ENCODE measurements around the gene MALL. TPM values are rescaled to one million over a fixed set of nuclear protein-coding genes. Genes with fewer than 3 reads are reported as not detected.
A peak's percentile ranks its signal among the peaks of the same experiment; 100 is the strongest.
"Not testable (repeated sequence)": the region's sequence is repeated elsewhere in the genome, so short reads cannot be mapped to it uniquely, and the experiment has no call there.

MALL gene
- total RNA-seq, 1 donor from 2014 or later = 19.2 TPM

DNA sequence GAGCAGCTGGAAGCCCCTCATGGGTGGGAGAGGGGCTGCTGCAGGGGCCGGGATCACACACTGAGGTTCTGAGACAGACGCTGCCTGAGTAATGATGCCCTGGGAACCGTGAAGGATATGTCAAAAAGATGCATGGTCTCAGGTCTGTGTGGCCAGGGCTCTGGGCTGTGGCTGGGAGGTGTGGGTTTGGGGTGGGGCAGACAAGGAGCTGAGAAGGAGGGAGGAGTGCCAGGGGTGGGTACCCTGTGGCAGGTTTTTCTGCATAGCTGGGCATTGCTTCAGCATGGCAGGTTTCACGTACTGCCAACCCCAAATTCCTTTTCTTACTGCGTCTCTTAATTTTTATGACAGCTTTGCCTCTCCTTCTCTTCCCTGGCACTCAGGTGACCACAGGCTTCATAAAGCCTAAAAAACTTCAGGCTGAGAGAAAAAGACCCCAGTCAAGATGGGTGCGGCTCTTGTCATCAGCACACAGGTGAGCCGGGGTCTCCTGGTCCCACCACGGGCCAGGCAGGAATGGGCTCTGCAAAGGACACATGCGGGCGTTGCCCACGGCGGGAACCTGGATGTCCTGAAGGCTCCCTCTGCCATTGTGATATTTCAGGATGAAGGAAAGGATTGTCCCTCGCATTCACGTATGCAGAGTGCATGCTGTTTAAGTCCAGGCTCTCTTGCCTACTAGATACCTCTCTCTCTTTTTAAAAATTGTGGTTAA lies 18.0 kb downstream of the MALL start:
- DNase-seq = no peak

DNA sequence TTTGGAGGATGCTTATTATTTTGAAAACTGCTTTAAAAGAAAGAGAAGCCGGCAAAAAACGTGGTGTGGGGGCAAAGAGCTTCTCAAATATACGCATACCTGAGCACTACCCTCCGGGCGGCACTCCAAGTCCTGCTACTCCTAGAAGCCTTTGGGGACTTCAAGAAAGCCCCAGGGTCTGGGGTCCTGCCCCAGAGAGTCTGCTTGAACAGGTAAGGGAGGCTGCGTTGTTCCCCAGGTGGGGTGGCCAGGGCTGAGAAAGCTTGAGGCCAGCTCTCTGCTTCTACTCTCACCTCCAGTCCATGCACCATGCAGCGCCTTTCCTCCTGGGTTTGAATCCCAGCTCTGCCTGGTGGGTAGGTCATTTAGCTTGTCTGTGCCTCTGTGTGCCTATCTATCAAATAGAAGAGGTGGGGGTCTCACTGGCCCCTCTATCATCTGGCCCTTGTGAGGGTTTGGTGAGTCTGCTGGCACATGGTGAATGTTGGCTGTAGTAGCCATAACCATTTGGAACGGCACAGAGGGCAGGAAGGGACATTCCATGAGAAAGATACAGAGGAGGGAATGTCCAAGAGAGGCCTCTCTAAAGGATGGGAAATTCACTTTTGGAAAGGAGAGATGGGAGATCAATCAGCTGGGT lies 19.5 kb downstream of the MALL start:
- no peak for DNase-seq

- DNase-seq = not testable (repeated sequence)
Measured at GRCh38 chr2:110094884-110095534, 20.6 kb downstream of the MALL start.

DNA sequence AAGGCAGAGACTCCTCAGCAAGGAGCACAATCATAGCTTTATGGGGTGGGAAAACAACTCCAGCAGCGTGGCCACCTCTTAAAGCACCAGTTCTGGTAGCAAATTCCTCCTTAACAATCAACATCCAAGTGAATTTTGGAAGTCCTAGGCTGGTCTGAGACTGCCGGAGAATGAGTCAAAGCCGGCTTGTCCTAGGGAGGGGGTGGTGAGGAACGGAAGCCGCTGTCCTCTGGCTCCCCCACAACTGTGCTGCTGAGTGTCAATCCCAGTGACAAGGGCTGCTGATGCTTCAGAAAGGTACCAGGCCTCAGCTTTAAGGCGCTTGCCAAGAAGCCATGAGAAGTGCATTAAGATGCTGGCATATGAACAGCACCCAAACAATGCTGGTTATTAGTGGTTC lies 21.7 kb downstream of the MALL start:
- not testable (repeated sequence) for DNase-seq

GRCh38 chr2:110090164-110090563 lies 25.5 kb downstream of the MALL start:
- DNase-seq = not testable (repeated sequence)

DNA sequence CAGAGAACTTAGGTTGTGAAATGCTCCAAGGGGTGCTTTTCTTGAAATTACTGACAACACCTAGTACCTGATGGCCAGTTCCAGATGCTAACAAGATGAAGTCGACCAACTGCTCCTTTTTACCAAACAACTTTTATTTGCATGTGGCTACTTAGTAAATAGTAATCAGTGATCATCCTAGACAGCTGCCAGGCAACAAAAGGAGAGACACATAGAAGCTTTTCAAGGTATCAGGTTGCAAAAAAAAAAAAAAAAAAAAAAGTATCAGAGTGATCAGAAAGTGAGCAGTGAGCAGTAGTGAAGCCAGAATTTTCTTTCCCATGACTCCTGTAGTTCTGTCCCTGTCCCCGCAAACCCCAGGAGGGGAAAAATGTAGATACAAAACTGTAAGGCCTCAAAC lies 31.9 kb downstream of the MALL start:
- DNase-seq = not testable (repeated sequence)

DNA sequence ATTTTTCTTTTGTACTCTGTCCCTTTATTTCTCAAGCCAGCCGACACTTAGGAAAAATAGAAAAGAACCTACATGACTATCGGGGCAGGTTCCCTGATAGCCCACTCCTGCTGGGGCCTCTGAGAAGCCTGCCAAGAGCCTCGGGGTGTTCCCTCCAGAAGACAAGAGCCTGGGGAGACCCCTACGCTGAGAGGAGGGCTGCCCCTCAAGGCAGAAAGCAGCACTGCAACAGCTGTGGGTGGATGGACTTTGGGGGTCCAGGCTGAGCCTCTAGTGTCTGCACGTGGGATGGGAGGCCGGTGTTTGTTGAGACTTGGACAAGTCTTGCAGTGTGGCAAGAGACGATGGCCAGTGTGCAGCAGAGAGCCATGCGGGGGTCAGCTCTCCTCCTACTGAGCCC lies 32.5 kb downstream of the MALL start:
- not testable (repeated sequence) for DNase-seq

- DNase-seq = not testable (repeated sequence)
Measured at GRCh38 chr2:110078104-110078503, 37.5 kb downstream of the MALL start.

GRCh38 chr2:110075896-110076295 lies 39.7 kb downstream of the MALL start:
- DNase-seq = not testable (repeated sequence)

DNA sequence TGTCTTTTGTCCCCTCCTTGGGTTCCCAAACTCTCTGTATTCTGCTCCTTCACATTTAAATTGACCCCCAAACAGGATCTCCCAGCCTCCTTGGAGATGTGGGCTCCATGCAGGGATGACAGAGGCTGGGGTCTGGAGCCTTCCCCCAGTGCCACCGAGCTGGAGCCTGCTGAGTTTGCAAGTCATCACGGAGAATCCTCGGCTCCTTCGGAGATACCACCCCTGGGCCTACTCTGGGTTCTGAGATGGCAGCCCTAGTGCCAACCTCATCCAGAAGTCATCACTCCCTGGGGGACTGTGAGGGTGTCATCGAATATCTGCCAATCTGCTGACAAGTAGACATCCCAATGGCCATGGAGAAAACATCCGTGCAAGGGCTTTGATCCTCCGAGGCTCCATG lies 45.8 kb downstream of the MALL start:
- DNase-seq = not testable (repeated sequence)

- not testable (repeated sequence) for DNase-seq
Measured at GRCh38 chr2:110068153-110068552, 47.5 kb downstream of the MALL start.

GRCh38 chr2:110062332-110062731 lies 53.3 kb downstream of the MALL start:
- DNase-seq = not testable (repeated sequence)

DNA sequence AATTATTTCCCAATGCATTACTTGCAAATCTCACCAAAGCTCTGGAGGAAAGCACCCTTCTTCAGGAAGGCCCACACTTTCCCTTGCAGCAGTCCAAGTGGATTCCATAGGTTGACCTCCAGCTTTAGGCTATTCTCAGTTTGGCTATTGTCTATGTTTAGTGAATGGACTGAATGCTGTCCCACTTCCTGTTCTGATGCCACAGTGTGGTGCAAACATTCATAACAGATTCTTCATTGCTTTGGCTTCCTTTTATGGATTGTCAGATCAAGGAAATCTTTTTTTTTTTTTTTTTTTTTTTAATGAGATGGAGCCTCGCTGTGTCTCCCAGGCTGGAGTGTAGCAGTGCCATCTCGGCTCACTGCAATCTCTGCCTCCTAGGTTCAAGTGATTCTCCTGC lies 55.1 kb downstream of the MALL start:
- DNase-seq = not testable (repeated sequence)

DNA sequence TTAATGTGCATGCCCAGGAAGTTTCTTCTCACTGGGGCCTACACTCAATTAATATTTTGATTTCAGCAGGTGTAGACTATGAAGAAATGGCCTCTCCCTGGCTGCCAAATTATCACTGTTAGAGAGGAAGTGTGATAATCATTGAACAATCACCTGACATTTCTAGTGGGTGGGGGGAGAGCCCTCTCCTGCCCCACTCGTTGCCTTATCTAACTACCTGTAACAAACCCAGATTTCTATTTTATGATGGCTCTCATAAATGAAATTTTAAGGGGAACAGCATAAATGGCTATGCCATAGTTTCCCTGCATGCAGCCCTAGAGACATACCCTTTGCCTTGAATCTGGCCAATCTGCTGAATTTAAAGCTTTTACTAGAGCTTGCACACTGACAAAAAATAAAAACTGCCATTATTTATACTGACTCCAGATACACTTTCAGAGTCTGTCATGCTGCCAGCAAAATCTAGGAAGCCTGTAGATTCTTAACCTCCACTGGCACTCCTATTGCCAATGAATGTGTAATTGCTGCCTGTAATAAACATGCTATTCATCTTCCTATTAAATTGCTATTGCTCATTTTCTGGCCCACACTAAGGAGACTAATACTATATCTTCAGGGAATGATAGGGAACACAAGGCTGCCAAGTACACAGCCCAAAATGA lies 55.8 kb downstream of the MALL start:
- not testable (repeated sequence) for DNase-seq

DNA sequence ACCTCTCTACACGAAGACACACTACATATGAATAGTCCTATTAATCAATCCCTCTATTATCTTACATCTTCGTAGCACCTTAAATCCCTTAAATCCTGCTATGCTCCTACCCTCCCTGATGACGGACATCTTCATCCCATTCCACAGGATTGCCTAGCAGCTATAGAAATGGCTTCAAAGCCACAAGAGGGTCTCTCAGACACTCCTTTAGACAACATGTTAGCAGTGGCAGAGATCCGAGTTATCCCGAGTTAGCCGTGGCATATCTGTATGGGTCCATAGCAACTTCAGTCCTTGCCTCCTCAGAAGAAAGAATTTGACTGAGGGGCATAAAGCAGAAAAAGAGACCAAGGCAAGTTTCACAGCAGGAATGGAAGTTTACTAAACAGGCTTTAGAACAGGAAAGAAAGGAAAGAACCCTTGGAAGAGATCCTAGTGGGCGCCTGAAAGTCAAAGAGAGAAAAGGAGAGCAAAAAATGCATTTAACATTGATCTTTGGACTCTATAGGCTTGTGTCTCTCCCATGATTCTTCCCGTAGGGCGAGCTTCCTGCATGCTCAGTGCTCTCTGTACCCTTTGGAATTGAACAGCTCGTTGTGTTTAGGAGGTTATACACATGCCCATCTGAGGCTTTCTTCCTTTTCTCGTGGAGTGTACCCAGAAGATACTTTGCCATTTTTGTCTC lies 56.5 kb downstream of the MALL start:
- not testable (repeated sequence) for DNase-seq

GRCh38 chr2:110058034-110058433 lies 57.6 kb downstream of the MALL start:
- DNase-seq = not testable (repeated sequence)

DNA sequence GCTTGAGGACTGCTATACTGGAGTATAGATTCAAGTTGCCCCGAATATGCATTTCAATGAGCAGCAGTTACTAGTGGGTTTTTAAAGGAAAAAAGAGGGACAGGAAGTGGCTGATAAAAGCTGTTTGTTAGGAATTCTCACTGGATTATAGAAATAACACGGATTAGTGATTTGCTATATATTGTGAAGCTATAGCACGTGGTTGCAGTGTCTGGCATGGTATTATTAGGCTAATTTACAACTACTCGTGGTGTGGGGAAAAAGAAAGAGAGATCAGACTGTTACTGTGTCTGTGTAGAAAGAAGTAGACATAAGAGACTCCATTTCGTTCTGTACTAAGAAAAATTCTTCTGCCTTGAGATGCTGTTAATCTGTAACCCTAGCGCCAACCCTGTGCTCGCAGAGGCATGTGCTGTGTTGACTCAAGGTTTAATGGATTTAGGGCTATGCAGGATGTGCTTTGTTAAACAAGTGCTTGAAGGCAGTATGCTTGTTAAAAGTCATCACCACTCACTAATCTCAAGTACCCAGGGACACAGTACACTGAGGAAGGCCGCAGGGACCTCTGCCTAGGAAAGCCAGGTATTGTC lies 59.7 kb downstream of the MALL start:
- not testable (repeated sequence) for DNase-seq

GRCh38 chr2:110054521-110055407 lies 60.9 kb downstream of the MALL start:
- DNase-seq = peak; percentile 84

DNA sequence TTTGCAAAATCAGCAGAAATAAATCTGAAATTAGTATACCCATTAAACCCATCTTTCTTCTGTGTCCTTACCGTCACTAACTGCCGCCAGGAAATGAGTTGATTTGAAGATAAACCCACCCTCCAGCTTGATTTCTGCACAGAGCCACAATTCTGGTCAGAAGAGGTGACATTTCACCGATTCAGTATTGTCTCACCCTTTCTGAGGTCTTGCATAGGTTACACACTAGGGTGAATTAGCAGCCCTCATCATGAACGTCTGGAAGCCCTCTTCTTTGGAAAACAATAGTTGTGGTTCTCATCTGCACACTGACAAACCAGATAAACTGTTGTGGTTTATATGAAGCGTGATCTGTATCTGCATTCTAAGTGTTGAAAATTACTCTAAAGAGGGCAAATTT lies 61.9 kb downstream of the MALL start:
- DNase-seq = not testable (repeated sequence)

GRCh38 chr2:110052166-110052565 lies 63.5 kb downstream of the MALL start:
- not testable (repeated sequence) for DNase-seq

GRCh38 chr2:110050222-110050621 lies 65.4 kb downstream of the MALL start:
- DNase-seq = not testable (repeated sequence)

Data from tongue (tissue), 2 donors.